HL-60 (cell line): ENCODE results near the gene C7orf57.

ENCODE experiments used
- DNase-seq, 2 experiments: peaks; one replicate each; pipeline ENCODE4 v3.0.0-alpha.2; 2010 to 2020; ENCODE audit warnings: low read depth in 1 of 2, low spot score in 1 of 2
- H3K27ac ChIP-seq: fragments of 250-450 bp; sonication (Bioruptor Pico); replicated peaks from 2 replicates; pipeline ENCODE4 v1.5.1; 2020; ENCODE audit warnings: mild to moderate bottlenecking, moderate library complexity
- H3K27me3 ChIP-seq: fragments of 250-450 bp; sonication (Bioruptor Pico); 2 replicates; pipeline ENCODE4 v1.5.1; 2021; ENCODE audit warnings: mild to moderate bottlenecking, moderate library complexity; ENCODE audit not compliant: insufficient read depth, poor library complexity, severe bottlenecking
- H3K4me3 ChIP-seq: replicated peaks from 2 replicates; pipeline ENCODE4 v1.5.1; 2011; ENCODE audit warnings: mild to moderate bottlenecking, control low read depth, low read length; ENCODE audit not compliant: insufficient read depth
- GABPA ChIP-seq: IDR thresholded peaks from 2 replicates; pipeline ENCODE4 v1.6.1; 2012; ENCODE audit warnings: low read depth
- POLR2AphosphoS5 ChIP-seq: IDR thresholded peaks from 2 replicates; pipeline ENCODE4 v1.6.1; 2012; ENCODE audit warnings: low read depth
- SPI1 ChIP-seq: IDR thresholded peaks from 2 replicates; pipeline ENCODE4 v1.6.1; 2012; ENCODE audit warnings: low read depth, mild to moderate bottlenecking, borderline replicate concordance
- TF ChIP-seq, protein P1 (sequence below): IDR thresholded peaks from 2 replicates; pipeline ENCODE4 v1.6.1; 2012; ENCODE audit warnings: low read depth; ENCODE audit not compliant: insufficient replicate concordance
- TF ChIP-seq, protein P2 (sequence below): IDR thresholded peaks from one replicate; pipeline ENCODE4 v1.5.1; 2011; ENCODE audit warnings: low read length, control low read depth, inconsistent platforms; ENCODE audit not compliant: insufficient read depth

C7orf57 gene

DNA sequence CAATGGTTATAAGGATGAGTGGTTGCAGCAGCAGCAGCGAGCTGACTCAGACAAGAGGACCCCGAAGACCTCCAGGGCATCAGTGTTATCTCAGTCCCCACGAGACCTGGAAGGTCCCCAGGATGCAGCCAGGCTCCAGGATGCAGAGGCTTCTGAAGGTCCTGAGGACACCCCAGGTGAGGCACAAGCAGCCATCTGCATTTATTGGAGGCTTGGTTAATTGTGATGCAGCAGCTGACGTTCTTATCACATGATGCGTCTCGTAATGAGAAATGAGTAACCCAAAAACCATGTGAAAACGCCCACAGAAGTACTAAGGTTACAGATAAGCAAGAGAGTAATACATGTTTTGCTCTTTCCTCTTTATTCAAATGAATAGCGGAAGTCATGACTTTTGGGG lies 17.4 kb downstream of the C7orf57 start:
- DNase-seq = no peak
- H3K27me3 ChIP-seq = no peaks in the 10 kb centered on the region

DNA sequence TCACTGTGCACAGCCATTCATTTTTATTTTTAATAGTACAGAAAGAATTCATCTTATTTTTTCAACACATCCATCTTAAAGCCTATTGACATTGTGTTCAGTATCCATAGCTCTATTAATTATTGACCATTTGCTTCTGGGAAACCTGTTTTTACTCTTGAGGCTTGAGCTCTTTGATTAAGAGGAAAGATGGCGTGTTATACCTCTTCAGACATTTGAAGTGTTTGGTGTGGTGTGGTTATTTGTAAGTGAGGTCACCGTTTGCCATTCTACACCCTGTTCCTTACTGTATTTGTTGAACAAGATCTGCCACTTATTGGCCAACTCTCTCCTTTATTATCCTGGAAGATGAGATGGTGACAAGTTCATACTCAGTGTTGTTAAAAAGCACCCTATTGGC lies 18.4 kb downstream of the C7orf57 start:
- no peak for TF ChIP-seq POLR2AphosphoS5
- TF ChIP-seq, protein P1, sequence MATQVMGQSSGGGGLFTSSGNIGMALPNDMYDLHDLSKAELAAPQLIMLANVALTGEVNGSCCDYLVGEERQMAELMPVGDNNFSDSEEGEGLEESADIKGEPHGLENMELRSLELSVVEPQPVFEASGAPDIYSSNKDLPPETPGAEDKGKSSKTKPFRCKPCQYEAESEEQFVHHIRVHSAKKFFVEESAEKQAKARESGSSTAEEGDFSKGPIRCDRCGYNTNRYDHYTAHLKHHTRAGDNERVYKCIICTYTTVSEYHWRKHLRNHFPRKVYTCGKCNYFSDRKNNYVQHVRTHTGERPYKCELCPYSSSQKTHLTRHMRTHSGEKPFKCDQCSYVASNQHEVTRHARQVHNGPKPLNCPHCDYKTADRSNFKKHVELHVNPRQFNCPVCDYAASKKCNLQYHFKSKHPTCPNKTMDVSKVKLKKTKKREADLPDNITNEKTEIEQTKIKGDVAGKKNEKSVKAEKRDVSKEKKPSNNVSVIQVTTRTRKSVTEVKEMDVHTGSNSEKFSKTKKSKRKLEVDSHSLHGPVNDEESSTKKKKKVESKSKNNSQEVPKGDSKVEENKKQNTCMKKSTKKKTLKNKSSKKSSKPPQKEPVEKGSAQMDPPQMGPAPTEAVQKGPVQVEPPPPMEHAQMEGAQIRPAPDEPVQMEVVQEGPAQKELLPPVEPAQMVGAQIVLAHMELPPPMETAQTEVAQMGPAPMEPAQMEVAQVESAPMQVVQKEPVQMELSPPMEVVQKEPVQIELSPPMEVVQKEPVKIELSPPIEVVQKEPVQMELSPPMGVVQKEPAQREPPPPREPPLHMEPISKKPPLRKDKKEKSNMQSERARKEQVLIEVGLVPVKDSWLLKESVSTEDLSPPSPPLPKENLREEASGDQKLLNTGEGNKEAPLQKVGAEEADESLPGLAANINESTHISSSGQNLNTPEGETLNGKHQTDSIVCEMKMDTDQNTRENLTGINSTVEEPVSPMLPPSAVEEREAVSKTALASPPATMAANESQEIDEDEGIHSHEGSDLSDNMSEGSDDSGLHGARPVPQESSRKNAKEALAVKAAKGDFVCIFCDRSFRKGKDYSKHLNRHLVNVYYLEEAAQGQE = no peak
- TF ChIP-seq, protein P2, sequence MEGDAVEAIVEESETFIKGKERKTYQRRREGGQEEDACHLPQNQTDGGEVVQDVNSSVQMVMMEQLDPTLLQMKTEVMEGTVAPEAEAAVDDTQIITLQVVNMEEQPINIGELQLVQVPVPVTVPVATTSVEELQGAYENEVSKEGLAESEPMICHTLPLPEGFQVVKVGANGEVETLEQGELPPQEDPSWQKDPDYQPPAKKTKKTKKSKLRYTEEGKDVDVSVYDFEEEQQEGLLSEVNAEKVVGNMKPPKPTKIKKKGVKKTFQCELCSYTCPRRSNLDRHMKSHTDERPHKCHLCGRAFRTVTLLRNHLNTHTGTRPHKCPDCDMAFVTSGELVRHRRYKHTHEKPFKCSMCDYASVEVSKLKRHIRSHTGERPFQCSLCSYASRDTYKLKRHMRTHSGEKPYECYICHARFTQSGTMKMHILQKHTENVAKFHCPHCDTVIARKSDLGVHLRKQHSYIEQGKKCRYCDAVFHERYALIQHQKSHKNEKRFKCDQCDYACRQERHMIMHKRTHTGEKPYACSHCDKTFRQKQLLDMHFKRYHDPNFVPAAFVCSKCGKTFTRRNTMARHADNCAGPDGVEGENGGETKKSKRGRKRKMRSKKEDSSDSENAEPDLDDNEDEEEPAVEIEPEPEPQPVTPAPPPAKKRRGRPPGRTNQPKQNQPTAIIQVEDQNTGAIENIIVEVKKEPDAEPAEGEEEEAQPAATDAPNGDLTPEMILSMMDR = no peak
- TF ChIP-seq GABPA = no peak
- no peak for TF ChIP-seq SPI1
- Histone ChIP-seq H3K27me3 (no peaks in the 10 kb centered on the region), H3K4me3 (no peak overlapping the region), H3K27ac (no peak overlapping the region)
- no peak for DNase-seq

More for the DNA sequence above, 17.4 kb downstream of the C7orf57 start:
- Histone ChIP-seq H3K4me3 (no peak overlapping the region), H3K27ac (no peak overlapping the region)
- TF ChIP-seq SPI1 (no peak), GABPA (no peak), POLR2AphosphoS5 (no peak)
- TF ChIP-seq, protein P1 = no peak
- TF ChIP-seq, protein P2 = no peak

DNA sequence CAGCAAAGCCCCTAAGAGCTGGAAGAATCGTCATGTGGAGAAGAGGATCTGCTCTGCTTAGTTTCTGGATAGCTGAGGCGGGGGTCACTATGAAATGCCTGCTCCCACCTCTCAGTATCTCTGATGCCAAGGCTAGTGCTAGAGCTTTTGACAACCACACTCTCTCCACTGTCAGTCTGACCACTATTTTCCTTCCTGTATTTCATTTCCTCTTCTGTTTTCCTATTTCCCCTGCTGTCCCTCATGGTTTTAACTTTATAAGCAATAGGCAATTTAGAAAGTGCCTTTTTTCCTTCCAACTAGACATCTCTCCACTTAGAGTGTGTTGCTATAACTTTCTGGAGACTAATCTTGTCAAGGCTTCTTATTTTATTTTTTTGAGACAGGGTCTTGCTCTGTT lies 23.6 kb downstream of the C7orf57 start:
- H3K4me3 ChIP-seq = no peak overlapping the region
- H3K27me3 ChIP-seq = no peaks in the 10 kb centered on the region
- DNase-seq = no peak
- TF ChIP-seq GABPA (no peak), POLR2AphosphoS5 (no peak), SPI1 (peak; percentile 36; the same call in 1 of the 2 replicates)
- TF ChIP-seq, protein P1 = no peak
- TF ChIP-seq, protein P2 = no peak
- no peak overlapping the region for H3K27ac ChIP-seq
